Mesothelial cell of epicardium (in vitro differentiated cells): Measurements from ENCODE around the gene C20orf204. TPM values are rescaled to one million over a fixed set of nuclear protein-coding genes. Genes with fewer than 3 reads are reported as not detected.

Experiments used
- DNase-seq, 2 experiments: peaks; one replicate each; pipeline ENCODE4 v3.0.0; 2021; ENCODE audit warnings: low spot score in 2 of 2; ENCODE audit not compliant: unreplicated experiment in 2 of 2
- H3K27ac Mint-ChIP-seq: 2 replicates; pipeline ENCODE4 v1.8.0; 2021; ENCODE audit warnings: mixed read lengths
- H3K27me3 Mint-ChIP-seq: 2 replicates; pipeline ENCODE4 v1.8.0; 2021; ENCODE audit warnings: low read depth, mixed read lengths
- H3K36me3 Mint-ChIP-seq: 2 replicates; pipeline ENCODE4 v1.8.0; 2021; ENCODE audit warnings: mixed read lengths
- H3K4me1 Mint-ChIP-seq: 2 replicates; pipeline ENCODE4 v1.8.0; 2021; ENCODE audit warnings: mixed read lengths
- H3K4me3 Mint-ChIP-seq: 2 replicates; pipeline ENCODE4 v1.8.0; 2021; ENCODE audit warnings: mild to moderate bottlenecking, moderate library complexity, mixed read lengths
- H3K9me3 Mint-ChIP-seq: 2 replicates; pipeline ENCODE4 v1.8.0; 2021; ENCODE audit warnings: mixed read lengths
- total RNA-seq: library from RNA; stranded (reverse); gene quantifications from 3 replicates; pipeline ENCODE4 v1.2.1, GENCODE V29; 2021
- TF ChIP-seq, protein P1 (sequence below): fragments of 200-600 bp; sonication (generic); IDR thresholded peaks from one replicate; pipeline ENCODE4 v1.5.0; 2021; ENCODE audit warnings: antibody characterized with exemption; ENCODE audit not compliant: unreplicated experiment

C20orf204 gene
- total RNA-seq, 1 donor from 2014 or later, result 4.2 TPM

DNA sequence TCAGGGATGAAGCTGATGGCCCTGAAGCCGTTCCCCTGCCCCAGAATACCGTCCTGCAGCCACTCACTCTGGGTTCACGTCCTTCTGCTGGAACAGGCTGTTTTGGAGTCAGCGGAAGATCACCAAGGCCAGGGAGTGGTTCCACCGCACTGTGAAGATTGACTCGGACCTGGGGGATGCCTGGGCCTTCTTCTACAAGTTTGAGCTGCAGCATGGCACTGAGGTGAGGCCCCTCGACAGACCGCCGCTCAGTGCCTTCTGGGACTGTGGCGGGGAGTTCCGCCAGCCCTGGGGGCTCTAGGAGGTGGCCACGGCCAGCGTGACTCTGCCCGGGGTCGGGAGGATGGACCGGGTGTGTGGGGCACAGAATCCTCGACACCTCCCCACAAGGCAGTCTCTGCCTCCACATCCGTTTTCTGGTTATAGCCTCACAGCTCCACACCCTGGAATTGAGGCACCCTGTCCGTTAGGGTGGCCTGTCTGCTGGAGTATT, 4.1 kb upstream of the C20orf204 start:
- DNase-seq, result no peak
- peaks cover 6% of the 10 kb centered on the region for H3K27me3 Mint-ChIP-seq
- H3K9me3 Mint-ChIP-seq, result no peaks in the 10 kb centered on the region
- H3K36me3 Mint-ChIP-seq, result peaks cover 19% of the 10 kb centered on the region
- TF ChIP-seq, protein P1, sequence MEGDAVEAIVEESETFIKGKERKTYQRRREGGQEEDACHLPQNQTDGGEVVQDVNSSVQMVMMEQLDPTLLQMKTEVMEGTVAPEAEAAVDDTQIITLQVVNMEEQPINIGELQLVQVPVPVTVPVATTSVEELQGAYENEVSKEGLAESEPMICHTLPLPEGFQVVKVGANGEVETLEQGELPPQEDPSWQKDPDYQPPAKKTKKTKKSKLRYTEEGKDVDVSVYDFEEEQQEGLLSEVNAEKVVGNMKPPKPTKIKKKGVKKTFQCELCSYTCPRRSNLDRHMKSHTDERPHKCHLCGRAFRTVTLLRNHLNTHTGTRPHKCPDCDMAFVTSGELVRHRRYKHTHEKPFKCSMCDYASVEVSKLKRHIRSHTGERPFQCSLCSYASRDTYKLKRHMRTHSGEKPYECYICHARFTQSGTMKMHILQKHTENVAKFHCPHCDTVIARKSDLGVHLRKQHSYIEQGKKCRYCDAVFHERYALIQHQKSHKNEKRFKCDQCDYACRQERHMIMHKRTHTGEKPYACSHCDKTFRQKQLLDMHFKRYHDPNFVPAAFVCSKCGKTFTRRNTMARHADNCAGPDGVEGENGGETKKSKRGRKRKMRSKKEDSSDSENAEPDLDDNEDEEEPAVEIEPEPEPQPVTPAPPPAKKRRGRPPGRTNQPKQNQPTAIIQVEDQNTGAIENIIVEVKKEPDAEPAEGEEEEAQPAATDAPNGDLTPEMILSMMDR, result no peak
- H3K4me1 Mint-ChIP-seq, result no peaks in the 10 kb centered on the region
- no peak overlapping the region for H3K4me3 Mint-ChIP-seq
- no peak overlapping the region for H3K27ac Mint-ChIP-seq

- H3K27me3 Mint-ChIP-seq, result peaks cover 17% of the 10 kb centered on the region
- DNase-seq, result no peak
- H3K27ac Mint-ChIP-seq, result no peak overlapping the region
- H3K9me3 Mint-ChIP-seq, result no peaks in the 10 kb centered on the region
- peaks cover 2% of the 10 kb centered on the region for H3K4me1 Mint-ChIP-seq
- no peak overlapping the region for H3K4me3 Mint-ChIP-seq
- TF ChIP-seq, protein P1, result no peak
- H3K36me3 Mint-ChIP-seq, result peaks cover 15% of the 10 kb centered on the region
Observed at GRCh38 chr20:64032706-64033624, 3.0 kb upstream of the C20orf204 start.

GRCh38 chr20:64033981-64034493, 1.9 kb upstream of the C20orf204 start:
- peaks cover 2% of the 10 kb centered on the region for H3K4me1 Mint-ChIP-seq
- H3K27me3 Mint-ChIP-seq, result peaks cover 18% of the 10 kb centered on the region
- no peaks in the 10 kb centered on the region for H3K9me3 Mint-ChIP-seq
- TF ChIP-seq, protein P1, result no peak
- H3K36me3 Mint-ChIP-seq, result peaks cover 11% of the 10 kb centered on the region
- DNase-seq, result no peak
- no peak overlapping the region for H3K27ac Mint-ChIP-seq
- H3K4me3 Mint-ChIP-seq, result no peak overlapping the region

GRCh38 chr20:64035066-64035932, 683 bp upstream of the C20orf204 start:
- Mint-ChIP-seq H3K36me3 (peaks cover 8% of the 10 kb centered on the region), H3K4me1 (peaks cover 8% of the 10 kb centered on the region), H3K4me3 (no peak overlapping the region), H3K27ac (no peak overlapping the region), H3K9me3 (no peaks in the 10 kb centered on the region), H3K27me3 (peaks cover 30% of the 10 kb centered on the region)
- DNase-seq, result no peak
- TF ChIP-seq, protein P1, result no peak

GRCh38 chr20:64036346-64037198, 590 bp downstream of the C20orf204 start:
- Mint-ChIP-seq H3K27ac (no peak overlapping the region), H3K4me1 (peaks cover 8% of the 10 kb centered on the region), H3K4me3 (no peak overlapping the region), H3K27me3 (peaks cover 43% of the 10 kb centered on the region), H3K9me3 (no peaks in the 10 kb centered on the region), H3K36me3 (peaks cover 4% of the 10 kb centered on the region)
- no peak for DNase-seq
- TF ChIP-seq, protein P1, result no peak
